K562 (cell line): ENCODE results near the gene PGAP2. TPM values are rescaled to one million over a fixed set of nuclear protein-coding genes. Genes with fewer than 3 reads are reported as not detected.

ENCODE experiments used
- ARID3B ChIP-seq: fragments of 250-450 bp; sonication (Bioruptor Pico); IDR thresholded peaks from 2 replicates; pipeline ENCODE4 v1.4.0; 2020; ENCODE audit warnings: borderline replicate concordance
- CHAMP1 ChIP-seq: fragments of 450-650 bp; IDR thresholded peaks from 2 replicates; pipeline ENCODE4 v1.6.1; 2016; ENCODE audit warnings: mild to moderate bottlenecking
- ILK ChIP-seq: fragments of 450-650 bp; IDR thresholded peaks from 2 replicates; pipeline ENCODE4 v1.6.1; 2016; ENCODE audit warnings: missing genetic modification characterization, low read depth, mild to moderate bottlenecking, missing compliant biosample characterization, moderate library complexity, borderline replicate concordance
- PCBP1 ChIP-seq: fragments of 200-400 bp; formaldehyde crosslinking; IDR thresholded peaks from 2 replicates; pipeline ENCODE4 v1.6.1; 2018; ENCODE audit warnings: mild to moderate bottlenecking, low read depth, low read length; ENCODE audit not compliant: poor library complexity, severe bottlenecking
- POLR2AphosphoS5 ChIP-seq: IDR thresholded peaks from 2 replicates; pipeline ENCODE4 v1.6.1; 2011; ENCODE audit warnings: mild to moderate bottlenecking, low read depth, low read length, moderate library complexity; ENCODE audit not compliant: control insufficient read depth, insufficient read depth
- SMARCA4 ChIP-seq: fragments of 450-650 bp; IDR thresholded peaks from 2 replicates; pipeline ENCODE4 v1.6.1; 2016
- SPI1 ChIP-seq: IDR thresholded peaks from 2 replicates; pipeline ENCODE4 v1.6.1; 2011; ENCODE audit warnings: low read depth, low read length, control low read depth, borderline replicate concordance
- TCF7L2 ChIP-seq: fragments of 150-350 bp; IDR thresholded peaks from 2 replicates; pipeline ENCODE4 v1.6.1; 2016; ENCODE audit warnings: low read depth, mild to moderate bottlenecking, low read length, moderate library complexity
- TOE1 ChIP-seq, 2 experiments: fragments of 450-650 bp in 1 of 2; sonication (generic) in 1 of 2; formaldehyde crosslinking in 1 of 2; IDR thresholded peaks; 2 replicates each; pipeline versions ENCODE4 v1.7.1 to v1.8.0; 2016 to 2022; ENCODE audit warnings: borderline replicate concordance in 2 of 2, mild to moderate bottlenecking in 2 of 2, antibody characterized with exemption in 1 of 2, inconsistent platforms in 1 of 2, low read depth in 1 of 2, missing genetic modification reagents in 1 of 2, moderate library complexity in 1 of 2
- TRIM25 ChIP-seq: fragments of 450-650 bp; IDR thresholded peaks from 2 replicates; pipeline ENCODE4 v1.7.0; 2016; ENCODE audit warnings: borderline replicate concordance
- ZBTB12 ChIP-seq: fragments of 250-450 bp; sonication (Bioruptor Pico); IDR thresholded peaks from 2 replicates; pipeline ENCODE4 v1.4.0; 2020
- polyA plus RNA-seq, 8 experiments: library from polyadenylated mRNA; depleted of rRNA in 4 of 8; stranded (reverse) in 5 of 8; unstranded in 3 of 8; fragments of >200 nt; fragmentation: Nextera tagmentation in 2 of 8; fragmentation: Illumina TruSeq in 1 of 8; extraction: Ambion mirVana in 2 of 8; extraction: Trizol in 1 of 8; gene quantifications; 2 replicates each; pipeline versions ENCODE4 v1.2.1 to v1.2.3, GENCODE V29; 2011 to 2014; ENCODE audit warnings: inconsistent platforms in 1 of 8, missing spikeins in 1 of 8
- total RNA-seq, 7 experiments: library from RNA; depleted of rRNA in 6 of 7; stranded (reverse); fragments of >200 nt in 6 of 7; fragmentation: Illumina TruSeq in 2 of 7; extraction: Trizol in 2 of 7; gene quantifications; 2 replicates each; pipeline versions ENCODE4 v1.2.1 to v1.2.3, GENCODE V29; 2011 to 2021; ENCODE audit warnings: low replicate concordance in 1 of 7
- TF ChIP-seq, protein P1 (sequence below): fragments of 450-650 bp; IDR thresholded peaks from 2 replicates; pipeline ENCODE4 v1.7.1; 2018; ENCODE audit warnings: mild to moderate bottlenecking, low read depth; ENCODE audit not compliant: partially characterized antibody
- TF ChIP-seq, protein P2 (sequence below): conservative IDR thresholded peaks from 2 replicates; pipeline ENCODE4 v1.6.1; 2011; ENCODE audit warnings: low read depth, mild to moderate bottlenecking, low read length; ENCODE audit not compliant: control insufficient read depth

PGAP2 gene
- total and polyA plus RNA-seq, 9 of the 15 experiments (the other 6 are each of a cell fraction or from before 2014, with no cell fraction given) = 17.9 to 47.2 (median 33.7) TPM

DNA sequence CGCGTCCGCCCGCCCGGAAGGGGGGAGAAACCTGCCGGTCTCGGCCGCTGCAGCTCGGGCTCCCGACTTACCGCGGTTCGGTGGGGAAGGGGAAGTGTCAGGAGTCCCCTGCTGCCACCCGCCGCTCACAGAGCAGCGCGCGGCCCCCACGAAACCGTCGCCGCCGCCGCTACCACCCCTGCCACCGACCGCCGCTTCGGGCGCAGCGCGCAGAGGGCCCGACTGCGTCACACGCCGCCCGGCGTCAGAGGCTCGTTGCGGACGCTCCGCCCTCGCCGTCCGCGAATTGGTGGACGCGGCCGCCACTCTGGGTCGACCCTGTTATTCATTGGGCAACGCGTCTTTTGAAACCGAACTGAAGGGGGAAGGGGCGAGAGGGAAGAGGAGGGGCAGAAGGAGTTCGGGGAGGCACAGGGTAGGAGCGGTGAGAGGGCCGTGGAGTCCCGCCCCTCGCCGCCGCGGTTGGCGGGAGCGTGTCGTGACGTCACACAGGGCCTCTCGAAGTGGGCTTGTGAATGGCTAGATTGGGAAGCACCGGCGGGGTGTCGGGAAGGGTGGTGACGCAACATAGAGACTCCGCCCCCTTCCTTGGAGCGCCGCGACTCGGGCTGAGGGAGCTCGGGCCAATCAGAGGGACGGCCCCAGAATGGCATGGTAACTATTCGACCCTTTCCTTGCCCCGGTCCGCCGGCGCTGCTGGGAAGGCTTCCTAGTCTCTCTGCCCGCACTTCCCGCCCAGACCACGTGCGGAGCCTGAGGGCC, 10.8 kb upstream of the PGAP2 start, which contains the start of gene NUP98 (continued):
- TF ChIP-seq TRIM25 (no peak), ARID3B (CRISPR knock-in tag) (peak; percentile 52; the same call in 1 of the 2 replicates), SMARCA4 (no peak), PCBP1 (peak; percentile 84), TOE1 (IDR thresholded peaks at IDR 0.05; ENCODE audit: borderline replicate concordance) (no peak; the same call in 1 of the 2 replicates), TOE1 (CRISPR knock-in tag; IDR thresholded peaks at IDR 0.05; ENCODE audit: borderline replicate concordance, low read depth) (no peak), TCF7L2 (no peak), SPI1 (peak; percentile 51; the same call in 1 of the 2 replicates), POLR2AphosphoS5 (peak; percentile 84), CHAMP1 (no peak), ZBTB12 (CRISPR knock-in tag) (peak; percentile 91), ILK (no peak)
- TF ChIP-seq, protein P1, sequence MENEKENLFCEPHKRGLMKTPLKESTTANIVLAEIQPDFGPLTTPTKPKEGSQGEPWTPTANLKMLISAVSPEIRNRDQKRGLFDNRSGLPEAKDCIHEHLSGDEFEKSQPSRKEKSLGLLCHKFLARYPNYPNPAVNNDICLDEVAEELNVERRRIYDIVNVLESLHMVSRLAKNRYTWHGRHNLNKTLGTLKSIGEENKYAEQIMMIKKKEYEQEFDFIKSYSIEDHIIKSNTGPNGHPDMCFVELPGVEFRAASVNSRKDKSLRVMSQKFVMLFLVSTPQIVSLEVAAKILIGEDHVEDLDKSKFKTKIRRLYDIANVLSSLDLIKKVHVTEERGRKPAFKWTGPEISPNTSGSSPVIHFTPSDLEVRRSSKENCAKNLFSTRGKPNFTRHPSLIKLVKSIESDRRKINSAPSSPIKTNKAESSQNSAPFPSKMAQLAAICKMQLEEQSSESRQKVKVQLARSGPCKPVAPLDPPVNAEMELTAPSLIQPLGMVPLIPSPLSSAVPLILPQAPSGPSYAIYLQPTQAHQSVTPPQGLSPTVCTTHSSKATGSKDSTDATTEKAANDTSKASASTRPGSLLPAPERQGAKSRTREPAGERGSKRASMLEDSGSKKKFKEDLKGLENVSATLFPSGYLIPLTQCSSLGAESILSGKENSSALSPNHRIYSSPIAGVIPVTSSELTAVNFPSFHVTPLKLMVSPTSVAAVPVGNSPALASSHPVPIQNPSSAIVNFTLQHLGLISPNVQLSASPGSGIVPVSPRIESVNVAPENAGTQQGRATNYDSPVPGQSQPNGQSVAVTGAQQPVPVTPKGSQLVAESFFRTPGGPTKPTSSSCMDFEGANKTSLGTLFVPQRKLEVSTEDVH = peak; percentile 94
- TF ChIP-seq, protein P2, sequence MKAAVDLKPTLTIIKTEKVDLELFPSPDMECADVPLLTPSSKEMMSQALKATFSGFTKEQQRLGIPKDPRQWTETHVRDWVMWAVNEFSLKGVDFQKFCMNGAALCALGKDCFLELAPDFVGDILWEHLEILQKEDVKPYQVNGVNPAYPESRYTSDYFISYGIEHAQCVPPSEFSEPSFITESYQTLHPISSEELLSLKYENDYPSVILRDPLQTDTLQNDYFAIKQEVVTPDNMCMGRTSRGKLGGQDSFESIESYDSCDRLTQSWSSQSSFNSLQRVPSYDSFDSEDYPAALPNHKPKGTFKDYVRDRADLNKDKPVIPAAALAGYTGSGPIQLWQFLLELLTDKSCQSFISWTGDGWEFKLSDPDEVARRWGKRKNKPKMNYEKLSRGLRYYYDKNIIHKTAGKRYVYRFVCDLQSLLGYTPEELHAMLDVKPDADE = 0 out of 2 replicates have a peak, but pooled peaks have one; percentile 2
